GM19351 (cell line): ENCODE measurements around the gene TNFRSF13B.
"Not testable (repeated sequence)": the region's sequence is repeated elsewhere in the genome, so short reads cannot be mapped to it uniquely, and the experiment has no call there.

ENCODE experiments used
- ATAC-seq: cut with Tn5 transposase; IDR thresholded peaks from one replicate; pipeline ENCODE4 v1.9.1; 2021; ENCODE audit warnings: mild to moderate bottlenecking, moderate library complexity; ENCODE audit not compliant: unreplicated experiment

TNFRSF13B gene

DNA sequence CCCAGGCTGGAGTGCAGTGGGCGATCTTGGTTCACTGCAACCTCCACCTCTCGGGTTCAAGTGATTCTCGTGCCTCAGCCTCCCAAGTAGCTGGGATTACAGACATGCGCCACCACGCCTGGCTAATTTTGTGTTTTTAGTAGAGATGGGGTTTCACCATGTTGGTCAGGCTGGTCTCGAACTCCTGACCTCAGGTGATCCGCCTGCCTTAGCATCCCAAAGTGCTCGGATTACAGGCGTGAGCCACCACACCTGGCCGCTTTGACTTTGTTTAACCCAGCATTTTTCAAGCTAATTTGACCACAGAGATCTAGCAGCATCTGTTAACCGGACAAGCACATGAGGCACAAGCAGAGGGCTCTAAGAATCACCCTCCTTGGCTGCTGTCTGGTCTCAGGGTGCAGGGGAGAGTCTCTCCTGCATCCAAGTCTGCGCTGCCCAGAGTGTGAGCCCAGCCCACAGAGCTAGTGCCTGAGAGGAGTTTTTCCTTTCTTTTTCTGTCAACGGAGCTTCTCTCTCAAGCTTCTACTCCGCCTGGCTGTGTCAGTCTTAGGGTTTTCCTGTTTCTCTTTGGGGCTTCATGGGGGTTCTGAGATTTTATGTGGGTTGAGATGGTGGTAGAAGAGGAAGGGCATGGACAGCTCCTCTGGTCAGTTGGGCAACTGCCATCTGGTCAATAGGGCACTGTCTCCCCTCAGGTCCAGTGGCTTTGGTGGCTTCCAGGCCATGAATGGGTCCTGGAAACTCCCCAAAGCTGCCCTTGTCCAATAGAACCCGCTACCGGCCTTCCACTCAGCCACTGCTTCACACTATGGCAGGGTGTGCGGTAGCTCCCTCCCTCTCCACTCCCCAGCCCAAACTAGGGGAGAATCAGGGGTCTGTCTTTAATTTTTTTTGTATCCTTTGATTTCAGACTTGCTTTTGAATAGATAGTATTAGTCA lies 59.6 kb downstream of the TNFRSF13B start:
- ATAC-seq: no peak

DNA sequence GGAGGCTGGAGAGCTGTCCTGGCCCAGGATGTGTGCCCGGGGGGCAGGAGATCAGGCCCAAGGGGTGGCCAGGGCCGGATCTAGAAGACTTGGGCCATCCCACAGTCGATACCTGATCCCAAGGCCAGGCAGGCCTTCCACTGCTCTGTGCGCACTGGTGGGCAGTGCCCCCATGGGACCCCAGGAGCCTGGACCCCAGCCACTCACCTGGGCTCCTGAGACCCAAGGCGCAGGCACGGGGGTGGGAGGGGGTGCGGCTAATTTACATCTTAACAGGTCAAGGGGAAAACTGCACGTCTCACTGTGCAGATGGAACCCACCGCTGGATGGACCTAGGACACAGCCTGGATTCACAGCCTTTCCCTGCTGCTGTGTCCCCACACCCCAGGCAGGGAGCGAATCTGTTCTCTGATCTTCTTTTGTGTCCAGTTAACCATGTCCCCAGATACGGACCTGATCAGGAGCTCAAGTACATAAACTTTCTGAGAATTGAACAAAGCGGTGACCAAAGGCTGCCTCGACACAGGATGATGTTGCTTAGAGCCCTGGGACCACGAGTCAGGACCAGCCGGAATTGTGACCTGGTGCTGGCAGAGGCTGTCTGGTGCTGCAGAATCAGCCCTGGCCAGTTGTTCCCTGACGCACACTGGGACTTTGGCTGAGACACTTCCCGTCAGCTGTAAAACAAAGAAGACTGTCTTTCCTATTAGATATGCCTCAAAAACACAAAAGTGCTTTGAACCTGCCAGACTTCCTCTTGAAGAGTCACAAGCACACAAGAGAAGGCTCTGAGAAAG lies 60.6 kb downstream of the TNFRSF13B start:
- no peak for ATAC-seq

DNA sequence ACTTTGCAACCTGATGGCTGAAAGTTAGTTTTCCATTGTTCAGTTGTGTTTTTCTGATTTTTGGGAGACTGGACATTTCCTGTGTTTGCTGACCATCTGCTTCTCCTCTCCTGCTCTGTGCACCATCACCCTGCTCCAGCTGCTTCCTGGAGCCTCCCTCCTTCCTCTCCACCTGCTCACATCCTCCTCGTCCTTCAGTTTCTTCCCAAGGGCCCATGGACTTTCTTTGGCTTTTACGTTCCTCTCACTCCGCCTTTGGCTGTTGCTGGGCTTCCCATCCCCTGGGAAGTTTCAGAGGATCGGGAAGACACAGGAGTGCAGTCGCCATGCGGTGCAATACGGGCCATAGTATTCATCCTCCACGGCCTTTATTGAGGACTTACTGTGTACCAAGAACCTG lies 61.6 kb downstream of the TNFRSF13B start:
- no peak for ATAC-seq

DNA sequence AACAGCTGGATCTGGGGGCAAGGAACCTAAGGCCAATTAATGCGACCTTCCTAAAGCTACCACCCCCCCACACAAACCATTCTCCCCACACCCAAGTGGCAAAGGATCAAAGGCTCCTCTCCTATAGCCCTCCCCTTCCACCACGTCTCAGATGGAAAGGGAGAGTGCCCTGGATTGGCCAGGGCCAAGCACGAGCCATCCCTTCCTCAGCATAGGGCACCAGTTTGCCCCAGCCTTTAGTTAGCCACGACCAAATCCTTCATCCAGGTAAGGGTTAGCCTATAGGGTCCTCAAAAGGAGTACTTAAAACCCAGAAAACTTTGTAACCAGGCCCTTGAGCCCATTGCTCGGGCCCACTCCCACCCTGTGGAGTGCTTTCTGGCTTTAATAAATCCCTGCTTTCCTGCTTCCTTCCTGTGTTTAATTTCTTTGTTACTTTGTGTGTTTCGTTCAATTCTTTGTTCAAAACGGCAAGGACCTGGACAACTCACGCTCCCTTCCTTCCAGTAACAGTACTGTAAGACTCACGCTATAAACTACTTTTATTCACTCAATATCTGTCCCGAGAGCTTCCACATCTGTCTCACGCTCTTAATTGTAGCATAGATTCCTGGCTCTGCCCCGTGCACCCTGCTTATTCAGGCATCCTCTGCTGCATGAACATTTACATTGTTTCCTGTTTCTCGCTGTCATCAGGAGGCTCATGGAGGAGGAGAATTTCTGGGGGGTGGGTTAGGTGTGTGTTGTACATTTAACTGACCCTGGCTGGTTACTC lies 62.3 kb downstream of the TNFRSF13B start:
- ATAC-seq: no peak

DNA sequence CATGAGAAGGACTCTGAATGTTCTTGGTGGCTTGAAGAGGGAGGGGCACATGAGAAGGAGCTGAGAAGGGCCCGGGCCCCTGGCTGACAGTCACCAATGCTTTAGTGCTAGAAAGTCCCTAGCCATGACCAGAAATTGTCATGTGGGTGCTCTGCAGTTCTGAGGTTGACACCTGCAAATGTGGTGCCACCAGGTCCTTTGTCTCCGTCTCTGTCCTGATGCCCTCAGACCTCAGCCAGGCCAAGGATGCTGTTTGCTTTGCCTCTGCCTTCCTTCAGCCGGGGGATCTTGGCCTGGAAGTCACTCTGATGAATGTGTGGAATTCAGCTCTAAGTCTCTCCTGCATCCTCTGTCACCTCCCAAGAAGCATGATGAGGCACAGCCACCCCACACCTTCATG lies 63.6 kb downstream of the TNFRSF13B start:
- ATAC-seq: no peak

DNA sequence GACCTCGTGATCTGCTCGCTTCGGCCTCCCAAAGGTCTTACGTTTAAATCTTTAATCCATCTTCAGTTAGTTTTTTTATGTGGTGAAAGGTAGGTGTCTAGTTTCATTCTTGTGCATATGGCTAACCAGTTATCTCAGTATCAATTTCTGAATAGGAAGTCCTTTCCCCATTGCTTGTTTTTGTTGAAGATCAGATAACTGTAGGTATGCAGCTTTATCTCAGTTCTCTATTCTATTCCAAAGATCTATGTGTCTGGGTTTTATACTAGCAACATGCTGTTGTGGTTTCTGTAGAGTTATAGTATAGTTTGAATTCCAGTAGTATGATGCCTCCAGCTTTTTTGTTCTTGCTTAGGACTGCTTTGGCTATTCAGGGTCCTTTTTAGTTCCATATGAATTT lies 65.2 kb downstream of the TNFRSF13B start:
- peak; percentile 67 for ATAC-seq

DNA sequence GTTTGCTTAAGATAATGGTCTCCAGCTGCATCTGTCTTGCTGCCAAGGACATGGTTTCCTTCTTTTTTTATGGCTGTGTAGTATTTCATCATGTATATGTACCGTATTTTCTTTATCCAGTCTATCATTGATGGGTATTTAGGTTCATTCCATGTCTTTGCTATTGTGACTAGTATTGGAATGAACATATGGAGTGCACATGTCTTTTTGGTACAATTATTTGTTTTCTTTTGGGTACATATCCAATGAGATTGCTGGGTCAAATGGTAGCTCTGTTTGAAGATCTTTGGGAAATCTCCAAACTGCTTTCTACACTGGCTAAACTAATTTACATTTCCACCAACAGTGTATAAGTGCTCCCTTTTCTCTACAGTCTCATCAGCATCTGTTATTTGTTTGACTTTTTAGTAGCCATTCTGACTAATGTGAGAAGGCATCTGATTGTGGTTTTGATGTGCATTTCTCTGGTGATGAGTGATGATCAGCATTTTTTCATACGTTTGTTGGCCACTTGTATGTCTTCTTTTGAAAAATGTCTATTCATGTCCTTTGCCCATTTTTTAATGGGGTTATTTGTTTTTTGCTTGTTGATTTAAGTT lies 66.2 kb downstream of the TNFRSF13B start:
- no peak for ATAC-seq

DNA sequence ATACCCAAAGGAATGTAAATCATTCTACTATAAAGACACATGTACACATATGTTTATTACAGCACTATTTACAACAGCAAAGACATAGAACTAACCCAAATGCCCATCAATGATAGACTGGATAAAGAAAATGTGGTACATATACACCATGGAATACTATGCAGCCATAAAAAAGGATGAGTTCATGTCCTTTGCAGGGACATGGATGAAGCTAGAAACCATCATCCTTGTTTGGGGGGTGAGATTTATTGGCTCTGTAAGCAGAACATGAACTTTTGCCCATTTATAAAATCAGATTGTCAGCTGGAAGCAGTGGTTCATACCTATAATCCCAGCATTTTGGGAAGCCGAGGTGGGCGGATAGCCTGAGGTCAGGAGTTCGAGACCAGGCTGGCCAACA lies 68.8 kb downstream of the TNFRSF13B start:
- not testable (repeated sequence) for ATAC-seq

DNA sequence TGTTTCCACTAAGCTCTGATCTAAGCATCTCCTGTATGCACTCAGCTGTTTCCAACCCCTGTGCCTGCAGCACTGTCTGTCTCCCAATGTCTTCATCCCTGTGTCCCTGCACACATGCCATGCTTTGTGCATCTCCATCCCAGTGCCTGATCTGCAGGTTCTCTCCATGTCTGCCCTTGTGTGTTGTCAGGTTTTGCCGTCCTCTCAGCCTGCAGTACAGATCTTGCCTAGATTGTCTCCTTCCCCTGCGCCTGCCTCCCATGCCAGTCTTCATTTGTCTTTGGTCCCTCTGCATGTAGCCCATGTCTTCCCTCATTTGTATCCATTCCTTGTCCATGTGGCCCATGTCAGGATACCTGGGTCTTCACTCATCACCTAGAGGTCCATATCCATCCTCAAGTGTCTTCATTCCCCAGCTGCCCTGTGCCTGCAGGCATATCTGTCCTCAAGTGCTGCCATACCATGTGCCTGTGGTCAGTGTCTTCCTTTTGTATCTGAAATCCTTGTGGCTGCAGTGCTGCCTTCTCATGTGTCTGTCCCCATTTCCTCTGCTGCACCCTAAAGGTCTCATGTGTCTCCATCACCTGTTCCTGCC lies 71.5 kb downstream of the TNFRSF13B start:
- no peak for ATAC-seq

DNA sequence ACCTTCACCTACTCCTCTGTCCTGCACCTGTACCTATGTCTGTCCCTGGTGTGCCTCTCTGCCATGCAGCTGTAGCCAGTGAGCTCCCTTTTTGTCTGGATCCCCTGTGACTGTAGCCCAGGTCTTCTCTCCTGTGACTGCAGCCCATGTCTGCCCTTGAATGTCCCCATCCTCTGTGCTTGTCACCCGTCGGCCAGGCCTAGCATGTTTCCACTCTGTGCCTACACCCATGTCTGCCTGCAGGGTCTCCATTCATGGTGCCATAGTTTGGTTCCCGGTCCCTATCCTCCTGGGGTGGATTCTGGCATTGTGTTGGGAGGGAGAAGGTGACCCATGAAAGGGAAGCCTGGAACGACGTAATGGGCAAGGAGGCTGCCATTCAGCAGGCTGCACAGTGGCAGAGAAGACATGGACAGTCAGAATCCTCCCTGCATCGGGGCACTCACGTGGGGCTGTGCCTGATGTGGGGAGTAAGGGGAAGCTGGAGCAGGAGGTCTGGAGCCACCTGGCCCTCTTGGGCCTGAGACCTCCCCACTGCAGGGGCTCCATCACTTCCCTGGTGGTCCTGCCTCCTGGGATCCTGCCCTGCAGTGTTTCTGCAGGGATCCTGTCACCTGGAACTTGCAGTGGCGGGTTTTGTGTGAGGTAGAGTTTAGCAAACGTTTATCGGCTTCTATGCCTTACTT lies 74.6 kb downstream of the TNFRSF13B start:
- not testable (repeated sequence) for ATAC-seq

DNA sequence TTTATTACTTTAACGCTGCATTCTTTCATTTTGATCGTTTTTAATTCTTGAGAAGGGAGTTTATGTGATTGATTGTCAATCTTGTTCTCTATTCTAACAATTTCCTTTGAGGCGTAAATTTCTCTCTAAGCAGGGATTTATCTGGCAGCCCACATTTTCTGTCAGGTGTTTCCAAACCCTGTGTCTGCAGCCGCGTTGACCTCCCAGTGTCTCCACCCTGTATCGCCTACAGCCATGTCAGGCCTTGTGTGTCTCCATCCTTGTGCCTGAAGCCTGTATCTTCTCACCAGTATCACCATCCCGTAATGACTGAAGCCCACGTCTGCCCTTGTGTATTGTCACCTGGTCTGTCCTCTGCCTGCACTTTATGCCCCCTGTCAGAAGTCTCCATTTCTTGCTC lies 75.7 kb downstream of the TNFRSF13B start:
- ATAC-seq: not testable (repeated sequence)

DNA sequence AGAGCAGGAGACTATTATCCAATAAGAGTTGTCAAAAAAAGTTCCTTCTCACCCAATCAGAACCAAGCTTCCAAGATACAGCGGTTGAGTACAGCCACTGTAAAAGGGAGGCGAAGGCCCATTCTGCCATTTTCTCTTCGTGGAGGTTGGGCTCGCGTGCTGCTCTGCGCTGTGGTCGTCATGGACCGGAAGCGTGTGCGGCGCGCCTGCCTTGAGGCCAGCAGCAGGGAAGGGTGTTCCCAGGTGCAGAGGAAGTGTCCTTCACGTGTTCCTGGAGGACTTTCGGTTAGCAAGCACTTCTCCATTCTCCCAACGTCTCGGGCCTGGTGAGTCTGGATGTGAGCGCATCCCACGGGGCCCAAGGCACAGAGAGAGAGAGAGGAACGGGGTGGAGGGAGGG lies 78.4 kb downstream of the TNFRSF13B start:
- not testable (repeated sequence) for ATAC-seq

DNA sequence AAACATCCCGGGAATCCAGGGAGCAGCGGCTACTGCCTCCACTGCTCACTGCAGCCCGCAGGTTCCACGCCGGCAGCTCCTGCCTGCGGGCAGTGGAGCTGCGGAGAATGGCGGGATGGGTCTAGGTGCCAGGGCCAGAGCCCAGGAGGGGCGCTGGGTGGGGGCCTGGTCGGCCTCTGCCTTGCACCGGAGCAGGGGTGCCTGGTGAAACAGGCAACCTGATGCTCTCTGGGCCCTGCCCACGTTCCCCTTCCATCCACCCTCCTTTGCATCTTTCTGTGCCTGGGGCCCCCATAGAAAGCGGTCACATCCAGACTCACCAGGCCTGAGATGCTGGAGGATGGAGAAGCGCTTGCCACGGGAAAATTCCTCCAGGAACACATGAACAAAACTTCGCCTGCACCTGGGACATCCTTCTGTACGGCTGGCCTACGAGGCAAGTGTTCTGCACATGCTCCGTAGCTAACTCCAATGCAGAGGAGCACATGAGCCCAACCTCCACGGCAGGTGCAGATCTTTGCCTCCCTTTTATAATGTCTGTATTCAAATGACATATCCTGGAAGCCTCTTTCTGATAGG lies 79.0 kb downstream of the TNFRSF13B start:
- not testable (repeated sequence) for ATAC-seq

DNA sequence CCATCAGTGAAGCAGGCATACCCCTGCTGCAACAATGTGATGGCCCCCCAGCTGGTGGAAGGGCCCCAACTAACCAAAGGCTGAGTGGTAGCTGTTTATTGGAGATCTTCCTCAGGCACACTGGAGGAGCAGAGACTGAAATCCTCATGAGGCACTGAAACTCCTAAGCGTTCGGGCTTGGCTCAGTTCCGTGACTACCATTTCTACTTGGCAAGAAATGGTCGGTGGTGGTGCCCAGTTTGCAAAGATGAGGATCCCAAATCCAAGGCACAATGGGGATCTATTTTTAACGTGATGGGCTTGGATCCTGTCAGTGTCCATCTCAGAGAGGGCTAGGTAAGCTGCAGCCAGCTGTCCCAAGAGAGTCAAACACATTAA lies 82.8 kb downstream of the TNFRSF13B start:
- ATAC-seq: no peak
